ENCODE results near the gene RNF144A.

RNF144A gene

DNA sequence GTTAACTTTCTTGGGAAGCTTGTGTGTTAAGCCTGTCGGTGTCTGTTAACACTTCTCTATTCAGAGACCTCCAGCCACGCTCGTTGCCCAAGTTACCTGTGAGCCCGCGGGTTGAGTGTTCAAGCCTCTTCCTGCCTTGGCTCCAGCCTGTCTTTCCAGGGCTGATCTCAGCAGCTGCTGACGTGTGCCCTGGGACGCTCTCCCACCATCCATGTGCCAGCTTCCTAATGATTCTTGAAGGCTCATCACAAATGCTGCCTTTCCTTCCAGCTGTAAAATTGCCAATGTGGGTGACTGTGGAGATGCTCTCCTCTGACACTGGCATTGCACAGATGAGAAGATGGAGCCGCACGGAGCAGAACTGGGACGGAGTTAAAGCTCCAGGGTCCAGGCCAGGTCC, 6.1 kb downstream of the RNF144A start:
- TF ChIP-seq, protein P1, sequence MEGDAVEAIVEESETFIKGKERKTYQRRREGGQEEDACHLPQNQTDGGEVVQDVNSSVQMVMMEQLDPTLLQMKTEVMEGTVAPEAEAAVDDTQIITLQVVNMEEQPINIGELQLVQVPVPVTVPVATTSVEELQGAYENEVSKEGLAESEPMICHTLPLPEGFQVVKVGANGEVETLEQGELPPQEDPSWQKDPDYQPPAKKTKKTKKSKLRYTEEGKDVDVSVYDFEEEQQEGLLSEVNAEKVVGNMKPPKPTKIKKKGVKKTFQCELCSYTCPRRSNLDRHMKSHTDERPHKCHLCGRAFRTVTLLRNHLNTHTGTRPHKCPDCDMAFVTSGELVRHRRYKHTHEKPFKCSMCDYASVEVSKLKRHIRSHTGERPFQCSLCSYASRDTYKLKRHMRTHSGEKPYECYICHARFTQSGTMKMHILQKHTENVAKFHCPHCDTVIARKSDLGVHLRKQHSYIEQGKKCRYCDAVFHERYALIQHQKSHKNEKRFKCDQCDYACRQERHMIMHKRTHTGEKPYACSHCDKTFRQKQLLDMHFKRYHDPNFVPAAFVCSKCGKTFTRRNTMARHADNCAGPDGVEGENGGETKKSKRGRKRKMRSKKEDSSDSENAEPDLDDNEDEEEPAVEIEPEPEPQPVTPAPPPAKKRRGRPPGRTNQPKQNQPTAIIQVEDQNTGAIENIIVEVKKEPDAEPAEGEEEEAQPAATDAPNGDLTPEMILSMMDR (IDR thresholded peaks at IDR 0.05; ENCODE audit: low read depth, low read length, missing control alignments): no peak
- H3K27ac ChIP-seq: no peak overlapping the region
- H3K4me3 ChIP-seq (ENCODE audit: low read depth, low read length): no peak overlapping the region
- H3K27me3 ChIP-seq (replicated peaks): no peaks in the 10 kb centered on the region
- DNase-seq: no peak
- in situ Hi-C loops (cut with HindIII; ENCODE audit: low pct_ligation_motif_present, low sequenced_read_pairs): no loop called here
- H3K36me3 ChIP-seq (replicated peaks): no peaks in the 10 kb centered on the region

DNA sequence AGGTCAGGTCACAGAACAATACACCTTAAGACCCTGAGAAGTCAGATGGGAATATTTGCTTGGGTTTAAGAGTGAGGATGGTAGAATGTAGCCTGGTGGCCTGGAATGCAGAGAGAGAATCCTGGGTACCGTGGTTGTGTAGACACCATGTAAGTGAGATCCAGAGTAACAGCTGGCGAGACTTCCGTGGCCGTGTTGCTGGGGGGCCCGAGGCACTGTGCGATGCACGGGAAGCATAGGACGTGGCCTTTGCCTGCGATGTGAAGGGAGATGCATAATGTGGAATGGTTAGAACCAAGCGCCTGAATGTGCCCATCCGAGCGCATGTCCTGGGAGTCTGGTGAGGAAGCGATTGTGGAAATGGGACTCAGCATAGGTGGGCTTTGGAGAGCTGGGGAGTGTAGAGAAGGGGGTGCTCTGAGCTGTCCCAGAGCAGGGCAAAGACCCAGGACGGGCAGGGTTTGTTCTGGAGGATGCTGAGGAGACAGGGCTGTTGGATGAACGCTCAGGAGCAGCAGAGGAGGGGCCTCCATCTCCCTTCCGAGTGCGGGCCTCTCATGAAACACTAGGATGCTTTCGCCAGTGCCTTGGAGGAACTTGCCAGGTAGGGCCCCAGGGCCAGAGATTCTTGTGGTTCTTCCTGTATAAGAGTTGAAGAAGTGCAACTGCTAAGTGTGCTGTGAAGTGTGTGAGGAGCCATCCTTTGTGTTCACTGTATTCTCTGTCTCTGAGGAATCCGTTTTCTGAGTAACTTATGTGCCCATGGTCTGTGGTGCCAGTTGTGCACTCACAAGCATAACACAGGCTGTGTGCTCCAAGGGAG, 7.1 kb downstream of the RNF144A start:
- TF ChIP-seq, protein P1 (IDR thresholded peaks at IDR 0.05; ENCODE audit: low read depth, low read length, missing control alignments): no peak
- Histone ChIP-seq H3K36me3 (replicated peaks) (no peaks in the 10 kb centered on the region), H3K27me3 (replicated peaks) (no peaks in the 10 kb centered on the region), H3K4me3 (ENCODE audit: low read depth, low read length) (no peak overlapping the region), H3K27ac (no peak overlapping the region)
- in situ Hi-C loops (cut with HindIII; ENCODE audit: low pct_ligation_motif_present, low sequenced_read_pairs): no loop called here
- no peak for DNase-seq

DNA sequence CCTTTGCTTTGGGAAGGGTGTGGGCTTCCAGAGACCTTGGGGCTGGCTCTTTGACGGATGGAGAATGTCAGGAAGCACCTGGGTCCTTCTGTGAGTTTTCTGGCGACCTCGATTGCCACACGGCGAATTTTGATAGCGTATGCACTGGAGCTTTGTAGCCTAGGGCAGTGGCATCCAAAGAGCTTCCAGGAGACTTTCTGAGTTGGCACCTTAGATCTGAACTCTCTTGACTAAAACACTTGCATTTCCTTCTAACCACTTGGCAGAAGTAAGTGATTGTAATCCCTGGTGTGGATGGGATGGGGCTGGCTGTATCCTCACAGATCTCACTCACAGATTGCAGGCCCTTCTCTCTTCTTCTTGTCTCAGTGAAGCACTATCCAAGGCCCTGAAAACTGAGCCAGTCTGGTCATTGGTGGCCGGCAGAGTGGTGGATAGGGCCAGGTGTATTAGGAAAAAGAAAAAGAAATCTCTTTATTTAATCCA, 7.8 kb downstream of the RNF144A start:
- in situ Hi-C loops (cut with HindIII; ENCODE audit: low pct_ligation_motif_present, low sequenced_read_pairs): no loop called here
- H3K27ac ChIP-seq: no peak overlapping the region

DNA sequence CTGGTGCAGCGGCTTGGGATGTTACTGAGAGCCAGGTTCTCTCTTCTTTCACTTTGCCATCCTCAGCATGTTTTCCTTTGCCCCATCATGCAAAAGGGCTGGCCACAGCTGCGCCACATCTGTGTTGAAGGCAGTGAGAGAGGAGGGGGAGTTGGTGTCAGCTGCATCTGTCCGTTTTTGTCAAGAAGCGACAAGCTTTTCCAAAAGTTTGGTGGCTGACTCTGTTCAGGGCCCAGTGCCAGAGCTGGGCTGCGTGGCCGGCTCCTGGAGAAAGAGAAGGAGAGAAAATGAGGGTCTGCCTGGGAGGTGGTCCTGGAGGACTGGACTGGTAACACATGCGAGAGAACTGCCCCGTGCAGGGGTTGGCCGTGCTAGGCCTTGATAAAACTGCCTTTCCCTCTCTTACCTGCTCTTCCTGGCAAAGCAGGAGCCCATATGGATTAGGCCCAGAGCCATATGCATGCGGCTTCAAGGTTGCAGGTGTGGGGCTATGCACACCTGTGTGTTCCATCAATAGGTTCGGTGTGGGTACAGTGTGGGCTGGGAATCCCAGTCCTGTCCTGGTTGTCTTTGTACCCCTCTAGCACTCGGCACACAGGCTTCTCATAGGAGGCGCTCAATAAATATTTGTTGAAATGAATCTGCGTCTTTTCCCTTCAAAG, 9.0 kb downstream of the RNF144A start:
- TF ChIP-seq, protein P1 (IDR thresholded peaks at IDR 0.05; ENCODE audit: low read depth, low read length, missing control alignments): no peak
- no peak overlapping the region for H3K4me3 ChIP-seq (ENCODE audit: low read depth, low read length)
- DNase-seq: no peak
- H3K27me3 ChIP-seq (replicated peaks): no peaks in the 10 kb centered on the region
- H3K27ac ChIP-seq: no peak overlapping the region
- H3K36me3 ChIP-seq (replicated peaks): no peaks in the 10 kb centered on the region
- in situ Hi-C loops (cut with HindIII; ENCODE audit: low pct_ligation_motif_present, low sequenced_read_pairs): no loop called here

More for the DNA sequence above, 7.8 kb downstream of the RNF144A start:
- H3K27me3 ChIP-seq (replicated peaks): no peaks in the 10 kb centered on the region
- TF ChIP-seq, protein P1 (IDR thresholded peaks at IDR 0.05; ENCODE audit: low read depth, low read length, missing control alignments): no peak
- no peaks in the 10 kb centered on the region for H3K36me3 ChIP-seq (replicated peaks)
- no peak overlapping the region for H3K4me3 ChIP-seq (ENCODE audit: low read depth, low read length)
- no peak for DNase-seq

DNA sequence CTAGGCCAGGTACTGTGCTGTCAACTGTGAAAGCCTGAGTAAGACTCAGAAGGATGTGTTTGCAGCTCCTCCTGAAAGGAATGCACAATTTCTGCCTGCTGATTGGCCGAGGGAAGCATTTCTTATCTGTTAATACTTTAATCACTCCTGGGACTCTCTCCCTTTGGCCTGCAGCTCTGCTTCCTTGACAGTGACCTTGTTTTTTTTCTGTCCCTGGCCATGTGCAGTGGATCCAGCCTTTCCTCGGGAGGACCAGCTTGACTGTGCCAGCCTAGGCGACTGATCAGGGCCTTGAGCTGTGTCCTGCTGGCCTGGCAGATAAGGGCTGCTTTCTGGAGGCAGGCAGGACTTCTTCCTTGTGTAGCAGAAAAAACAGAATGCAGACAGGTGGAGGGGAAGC, 10.0 kb downstream of the RNF144A start:
- TF ChIP-seq, protein P1 (IDR thresholded peaks at IDR 0.05; ENCODE audit: low read depth, low read length, missing control alignments): no peak
- Histone ChIP-seq H3K36me3 (replicated peaks) (no peaks in the 10 kb centered on the region), H3K27ac (no peak overlapping the region), H3K27me3 (replicated peaks) (no peaks in the 10 kb centered on the region), H3K4me3 (ENCODE audit: low read depth, low read length) (no peak overlapping the region)
- in situ Hi-C loops (cut with HindIII; ENCODE audit: low pct_ligation_motif_present, low sequenced_read_pairs): no loop called here
- DNase-seq: no peak
